Fibroblast of pulmonary artery (primary cell): ENCODE measurements around the gene PFDN5.

Source experiments
- DNase-seq: peaks from one replicate; pipeline ENCODE4 v3.0.0-alpha.2; 2010; ENCODE audit warnings: low read depth
- H3K4me3 ChIP-seq: replicated peaks from 2 replicates; pipeline ENCODE4 v1.5.1; 2011; ENCODE audit warnings: low read depth, mild to moderate bottlenecking, control low read depth, low read length, moderate library complexity
- TF ChIP-seq, protein P1 (sequence below): IDR thresholded peaks from 2 replicates; pipeline ENCODE4 v1.5.1; 2011; ENCODE audit warnings: mild to moderate bottlenecking, control low read depth, low read length, inconsistent platforms; ENCODE audit errors: missing control alignments

The PFDN5 gene

DNA sequence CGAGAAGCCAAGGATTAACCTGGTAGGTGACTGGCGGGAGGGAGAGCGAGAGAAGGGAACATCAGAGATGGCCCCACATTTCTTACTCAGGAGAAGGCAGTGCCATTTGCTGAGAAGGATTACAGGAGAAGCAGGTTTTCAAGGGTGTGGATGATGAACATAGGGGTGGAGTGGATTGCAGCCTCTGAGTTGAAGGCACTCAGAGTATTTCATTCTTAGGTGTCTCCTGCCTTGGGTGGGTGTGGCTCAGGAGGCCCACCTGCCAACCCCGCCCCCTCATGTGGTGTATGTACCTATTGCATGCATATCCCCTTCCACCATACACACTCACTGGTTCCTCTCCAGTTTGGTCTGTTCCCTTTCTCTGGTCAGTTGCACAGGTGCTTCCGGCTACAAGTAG, 20.9 kb upstream of the PFDN5 start:
- H3K4me3 ChIP-seq = no peak overlapping the region
- TF ChIP-seq, protein P1, sequence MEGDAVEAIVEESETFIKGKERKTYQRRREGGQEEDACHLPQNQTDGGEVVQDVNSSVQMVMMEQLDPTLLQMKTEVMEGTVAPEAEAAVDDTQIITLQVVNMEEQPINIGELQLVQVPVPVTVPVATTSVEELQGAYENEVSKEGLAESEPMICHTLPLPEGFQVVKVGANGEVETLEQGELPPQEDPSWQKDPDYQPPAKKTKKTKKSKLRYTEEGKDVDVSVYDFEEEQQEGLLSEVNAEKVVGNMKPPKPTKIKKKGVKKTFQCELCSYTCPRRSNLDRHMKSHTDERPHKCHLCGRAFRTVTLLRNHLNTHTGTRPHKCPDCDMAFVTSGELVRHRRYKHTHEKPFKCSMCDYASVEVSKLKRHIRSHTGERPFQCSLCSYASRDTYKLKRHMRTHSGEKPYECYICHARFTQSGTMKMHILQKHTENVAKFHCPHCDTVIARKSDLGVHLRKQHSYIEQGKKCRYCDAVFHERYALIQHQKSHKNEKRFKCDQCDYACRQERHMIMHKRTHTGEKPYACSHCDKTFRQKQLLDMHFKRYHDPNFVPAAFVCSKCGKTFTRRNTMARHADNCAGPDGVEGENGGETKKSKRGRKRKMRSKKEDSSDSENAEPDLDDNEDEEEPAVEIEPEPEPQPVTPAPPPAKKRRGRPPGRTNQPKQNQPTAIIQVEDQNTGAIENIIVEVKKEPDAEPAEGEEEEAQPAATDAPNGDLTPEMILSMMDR = no peak
- no peak for DNase-seq

DNA sequence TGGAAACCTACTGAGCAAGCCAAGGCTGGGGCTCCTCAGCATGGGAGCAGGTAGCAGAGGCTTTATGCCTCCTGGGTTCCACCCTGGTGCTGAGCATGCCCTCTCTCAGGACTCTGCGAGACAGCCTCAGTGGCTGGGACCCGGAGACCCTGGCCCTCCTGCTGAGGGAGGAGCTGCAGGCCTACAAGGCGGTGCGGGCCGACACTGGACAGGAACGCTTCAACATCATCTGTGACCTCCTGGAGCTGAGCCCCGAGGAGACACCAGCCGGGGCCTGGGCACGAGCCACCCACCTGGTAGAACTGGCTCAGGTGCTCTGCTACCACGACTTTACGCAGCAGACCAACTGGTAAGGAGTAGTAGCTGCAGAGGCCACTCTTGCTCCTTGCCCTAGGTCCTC, 18.8 kb upstream of the PFDN5 start:
- no peak for DNase-seq
- H3K4me3 ChIP-seq = no peak overlapping the region
- TF ChIP-seq, protein P1 = no peak

GRCh38 chr12:53277981-53278380, 17.4 kb upstream of the PFDN5 start:
- H3K4me3 ChIP-seq = no peak overlapping the region
- no peak for DNase-seq
- TF ChIP-seq, protein P1 = no peak

DNA sequence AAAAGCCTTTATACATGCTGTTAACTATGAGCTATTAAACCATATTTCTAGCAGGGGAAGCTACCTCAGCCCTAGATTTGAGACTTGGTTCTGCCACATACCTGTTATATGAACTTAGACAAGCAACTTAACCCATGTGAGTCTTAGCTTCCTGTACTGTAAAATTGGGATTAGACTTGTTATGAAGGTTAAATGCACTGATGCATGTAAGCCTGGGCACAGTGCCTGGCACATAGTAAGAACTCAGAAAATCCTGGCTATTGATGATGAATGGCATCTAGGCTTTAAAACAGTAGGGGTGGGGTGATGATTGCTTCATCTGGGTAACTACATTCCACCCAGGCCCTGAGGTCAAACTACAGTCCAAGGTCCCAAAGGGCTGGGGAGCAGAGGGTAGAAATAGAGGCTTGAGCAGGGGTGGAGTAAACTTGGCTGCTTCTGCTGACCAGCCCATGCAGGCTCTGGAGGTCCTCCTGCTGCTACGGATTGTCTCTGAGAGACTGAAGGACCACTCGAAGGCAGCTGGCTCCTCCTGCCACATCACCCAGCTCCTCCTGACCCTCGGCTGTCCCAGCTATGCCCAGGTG, 16.0 kb upstream of the PFDN5 start:
- H3K4me3 ChIP-seq = no peak overlapping the region
- DNase-seq = no peak

DNA sequence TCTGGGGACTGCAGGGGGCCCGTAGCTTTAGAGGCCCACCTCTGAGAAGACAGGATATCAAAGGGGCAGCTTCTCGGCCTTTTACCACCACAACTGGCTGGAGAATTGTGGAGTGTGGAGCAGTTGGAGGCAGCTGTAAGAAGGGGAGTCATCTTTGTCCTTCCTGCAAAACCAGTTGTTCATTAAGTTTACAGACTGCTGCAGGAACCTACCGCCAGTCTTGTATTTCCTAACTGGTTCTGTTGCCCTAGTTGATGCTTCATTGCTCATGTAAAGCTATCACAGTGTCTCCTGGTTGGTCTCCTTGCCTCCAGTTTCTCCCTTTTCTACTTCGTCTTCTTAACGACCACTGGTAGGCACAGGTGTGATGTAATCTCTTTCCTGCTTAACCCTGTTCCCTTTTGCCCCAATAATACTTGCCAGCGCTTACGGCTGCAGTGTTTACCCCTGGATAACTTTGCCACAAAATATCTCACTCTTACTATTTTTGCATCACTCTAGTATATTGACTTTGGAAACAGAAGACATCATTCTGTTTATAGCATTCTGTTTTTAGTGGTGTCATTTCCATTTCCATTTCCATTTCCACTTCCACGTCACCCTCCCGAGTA, 15.3 kb upstream of the PFDN5 start:
- no peak for DNase-seq
- no peak overlapping the region for H3K4me3 ChIP-seq
- TF ChIP-seq, protein P1 = no peak

More for the DNA sequence above, 16.0 kb upstream of the PFDN5 start:
- TF ChIP-seq, protein P1 = no peak

DNA sequence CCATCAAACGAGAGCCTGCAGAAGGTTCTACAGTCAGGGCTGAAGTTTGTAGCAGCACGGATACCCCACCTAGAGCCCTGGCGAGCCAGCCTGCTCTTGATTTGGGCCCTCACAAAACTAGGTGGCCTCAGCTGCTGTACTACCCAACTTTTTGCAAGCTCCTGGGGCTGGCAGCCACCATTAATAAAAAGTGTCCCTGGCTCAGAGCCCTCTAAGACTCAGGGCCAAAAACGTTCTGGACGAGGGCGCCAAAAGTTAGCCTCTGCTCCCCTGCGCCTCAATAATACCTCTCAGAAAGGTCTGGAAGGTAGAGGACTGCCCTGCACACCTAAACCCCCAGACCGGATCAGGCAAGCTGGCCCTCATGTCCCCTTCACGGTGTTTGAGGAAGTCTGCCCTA, 8.9 kb upstream of the PFDN5 start:
- DNase-seq = no peak
- TF ChIP-seq, protein P1 = no peak
- H3K4me3 ChIP-seq = no peak overlapping the region

DNA sequence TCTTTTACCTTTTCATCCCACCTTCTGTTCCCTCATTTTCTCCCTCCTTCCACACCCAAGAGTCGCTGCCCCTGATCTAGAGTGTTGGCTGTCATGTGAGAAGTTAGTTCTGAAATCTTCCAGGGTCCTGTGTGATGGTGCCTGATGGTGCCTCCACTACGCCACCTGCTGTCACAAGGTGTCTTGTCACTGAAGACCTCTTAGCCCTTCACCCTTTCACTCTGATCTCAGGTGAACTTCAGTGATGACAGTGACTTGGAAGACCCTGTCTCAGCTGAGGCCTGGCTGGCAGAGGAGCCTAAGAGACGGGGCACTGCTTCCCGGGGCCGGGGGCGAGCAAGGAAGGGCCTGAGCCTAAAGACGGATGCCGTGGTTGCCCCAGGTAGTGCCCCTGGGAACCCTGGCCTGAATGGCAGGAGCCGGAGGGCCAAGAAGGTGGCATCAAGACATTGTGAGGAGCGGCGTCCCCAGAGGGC, 7.6 kb upstream of the PFDN5 start:
- peak; percentile 74 for DNase-seq
- H3K4me3 ChIP-seq = no peak overlapping the region
- TF ChIP-seq, protein P1 = peak; percentile 73
